GM18868 (cell line): Measurements from ENCODE around the gene FILIP1.

Experiments
- ATAC-seq: cut with Tn5 transposase; IDR thresholded peaks from one replicate; pipeline ENCODE4 v1.9.1; 2021; ENCODE audit warnings: mild to moderate bottlenecking, moderate library complexity; ENCODE audit not compliant: unreplicated experiment

Gene FILIP1

DNA sequence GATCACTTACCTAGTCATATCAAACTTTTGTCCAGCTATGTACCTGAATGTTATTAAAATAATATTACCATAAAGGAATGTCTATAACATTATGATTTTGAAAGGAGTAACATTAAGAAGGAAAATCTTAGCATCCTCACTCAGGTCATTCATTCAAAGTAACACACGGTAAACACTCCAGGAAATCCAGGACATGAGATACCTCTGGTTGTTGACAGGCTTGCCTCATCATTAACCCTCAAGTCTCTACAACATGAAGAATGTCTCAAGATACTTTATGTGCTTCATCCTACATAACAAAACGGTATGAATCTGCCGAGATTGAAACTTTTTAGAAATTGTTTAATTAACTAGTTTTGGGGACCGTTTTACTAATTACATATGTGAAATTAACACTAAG is 690 bp upstream of the FILIP1 start:
- ATAC-seq: no peak

GRCh38 chr6:75492386-75493153 is 1.0 kb downstream of the FILIP1 start:
- ATAC-seq: peak; percentile 66

DNA sequence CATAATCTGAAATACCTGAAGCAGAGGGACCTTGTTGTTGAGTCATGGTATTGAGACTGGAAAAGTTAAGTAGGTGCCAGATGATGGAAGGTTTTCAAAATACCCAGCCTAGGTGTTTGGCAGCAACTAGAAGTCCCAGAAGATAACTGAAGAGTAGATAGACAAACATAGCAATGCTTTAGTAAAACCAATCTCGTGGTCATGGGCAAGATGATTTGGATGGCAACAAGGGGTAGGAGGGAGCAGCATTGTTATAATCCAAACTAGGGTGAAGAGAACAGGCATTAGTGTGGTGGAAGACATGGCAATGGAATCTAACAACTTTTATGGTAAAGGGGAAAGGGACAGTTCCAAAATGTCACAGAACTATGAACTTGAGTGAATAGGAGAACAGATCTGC is 2.3 kb downstream of the FILIP1 start:
- ATAC-seq: no peak

DNA sequence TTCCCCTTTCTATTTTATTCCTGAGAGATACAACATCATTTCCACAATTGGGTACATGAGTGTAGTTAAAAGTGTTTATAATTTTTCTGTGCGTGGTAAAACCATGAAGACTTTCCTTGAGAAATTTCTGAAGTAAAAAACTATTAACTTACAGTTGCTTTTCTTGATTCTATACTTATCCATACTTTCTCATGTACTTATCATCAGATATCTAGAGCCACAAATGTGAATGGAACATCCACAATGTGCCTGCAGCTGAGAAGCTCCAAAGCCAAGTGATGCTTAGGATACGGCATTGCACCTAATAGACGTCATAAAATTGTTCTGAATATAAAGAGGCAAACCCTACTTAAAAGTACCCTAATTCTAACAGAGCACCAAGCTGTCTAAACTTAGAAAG is 2.9 kb downstream of the FILIP1 start:
- no peak for ATAC-seq

- no peak for ATAC-seq
Measured at GRCh38 chr6:75489025-75489424, 4.6 kb downstream of the FILIP1 start.

DNA sequence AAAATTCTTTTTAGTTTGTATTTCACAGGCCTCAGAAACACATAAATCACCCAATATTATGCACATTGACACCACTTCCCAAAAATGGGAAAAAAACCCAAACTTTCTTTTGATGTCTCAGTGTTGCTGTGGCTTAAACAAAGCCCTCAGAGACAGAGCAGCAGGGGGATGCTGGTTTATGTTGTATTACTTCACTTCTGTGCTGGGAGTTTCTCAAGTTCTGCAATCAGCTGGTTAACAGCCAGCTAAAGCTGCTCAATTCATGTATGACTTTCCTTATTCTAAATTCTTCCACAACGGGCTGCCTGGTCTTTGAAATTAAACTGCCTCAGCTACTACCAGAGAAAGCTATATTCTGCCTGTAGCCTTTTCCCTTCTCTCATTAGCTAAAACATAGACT is 5.6 kb downstream of the FILIP1 start:
- no peak for ATAC-seq

GRCh38 chr6:75486850-75487518 is 6.6 kb downstream of the FILIP1 start:
- ATAC-seq: no peak

DNA sequence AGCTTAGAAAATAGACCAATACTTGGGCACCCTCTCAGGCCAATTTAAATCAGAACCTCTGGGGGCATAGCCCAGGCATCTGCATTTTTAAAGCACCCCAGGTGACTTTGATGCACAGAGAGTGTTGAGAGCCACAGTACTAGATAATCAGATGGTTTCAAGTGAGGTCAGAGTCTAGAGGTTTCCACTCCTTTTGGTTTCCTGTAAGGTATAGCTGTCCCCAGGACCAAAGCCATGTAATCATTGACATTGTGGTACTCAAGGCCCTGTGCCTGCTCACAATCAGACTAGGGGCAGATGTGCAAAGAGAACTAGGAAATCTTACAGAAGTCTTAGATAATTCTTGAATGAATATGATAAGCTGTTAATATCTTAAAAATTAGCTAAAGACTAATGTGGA is 9.1 kb downstream of the FILIP1 start:
- ATAC-seq: no peak

DNA sequence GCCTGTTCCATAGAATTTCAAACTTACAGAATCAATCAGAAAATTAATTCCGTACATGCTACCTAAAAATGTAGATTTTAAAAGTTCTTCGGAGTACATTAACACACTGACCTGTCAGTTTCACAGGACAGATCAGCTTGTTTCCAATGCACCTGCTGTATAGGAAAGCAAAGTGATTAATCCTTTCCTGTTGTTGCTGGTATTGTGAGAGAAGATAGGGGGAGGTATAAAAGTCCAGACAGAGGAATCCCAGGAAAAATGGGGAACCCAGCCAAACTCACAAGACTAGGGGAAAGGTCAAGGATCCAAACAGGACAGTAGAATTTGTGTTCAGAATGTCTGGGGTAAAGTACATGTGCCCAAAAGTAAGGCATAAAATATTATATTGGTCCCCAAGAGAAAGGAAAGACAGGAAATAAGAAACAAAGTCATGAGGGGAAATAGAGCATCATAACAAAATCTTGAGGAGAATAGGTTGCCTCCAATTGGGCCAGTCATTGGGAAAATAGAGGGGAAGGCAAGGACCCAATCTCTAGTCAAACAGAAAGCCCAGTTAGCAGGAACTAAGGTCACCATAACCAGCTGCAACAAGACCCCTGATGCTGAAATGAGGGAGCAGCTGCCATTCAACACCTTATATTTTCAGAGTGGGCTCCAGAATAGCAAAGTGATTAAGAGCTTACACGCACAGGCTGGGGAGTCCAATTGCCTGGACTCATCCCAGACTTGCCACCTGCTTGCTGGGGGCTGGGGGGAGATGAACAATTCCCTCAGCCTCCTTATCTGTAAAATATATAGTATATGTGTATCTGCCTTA is 10.3 kb downstream of the FILIP1 start:
- ATAC-seq: no peak

- ATAC-seq: no peak
Measured at GRCh38 chr6:75481936-75482593, 11.5 kb downstream of the FILIP1 start.

DNA sequence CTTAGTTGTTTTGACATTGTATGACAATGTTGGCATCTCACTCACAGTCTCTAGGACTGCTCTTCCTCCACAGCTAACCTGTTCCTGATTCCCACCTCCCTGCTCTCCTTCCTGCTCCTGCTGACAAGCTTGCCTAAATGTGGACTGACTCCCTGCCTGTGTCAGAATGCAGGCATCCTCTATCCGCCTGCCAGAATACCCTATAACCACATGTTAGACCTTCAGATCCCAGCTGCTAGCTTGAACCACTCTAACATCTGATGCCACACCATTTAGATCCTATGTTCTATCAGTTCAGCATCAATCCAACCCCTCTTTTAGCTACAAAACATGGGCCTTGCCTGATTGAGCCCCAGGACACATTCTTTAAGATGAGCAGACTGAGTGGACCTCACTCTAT is 12.2 kb downstream of the FILIP1 start:
- ATAC-seq: no peak

GRCh38 chr6:75480425-75480824 is 13.2 kb downstream of the FILIP1 start:
- no peak for ATAC-seq

GRCh38 chr6:75479712-75480111 is 13.9 kb downstream of the FILIP1 start:
- ATAC-seq: no peak

DNA sequence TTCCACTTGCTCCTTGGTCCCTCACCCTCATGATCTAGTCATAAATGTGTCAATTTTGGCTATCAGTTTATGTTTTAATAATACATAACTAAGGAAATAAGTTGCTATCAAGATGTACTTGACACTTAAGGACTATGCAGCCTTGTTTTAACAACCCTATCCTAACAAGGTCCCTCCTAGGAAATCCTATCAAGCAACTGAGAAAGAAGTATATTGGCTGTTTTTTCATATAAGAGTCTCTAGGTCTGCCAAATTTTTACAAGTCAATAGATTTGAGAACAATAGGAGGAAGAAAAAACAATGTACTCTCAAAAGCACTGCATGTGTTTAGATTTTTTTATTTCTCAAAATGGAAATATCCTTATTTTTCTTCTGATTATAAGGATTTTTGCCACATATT is 14.7 kb downstream of the FILIP1 start:
- no peak for ATAC-seq

DNA sequence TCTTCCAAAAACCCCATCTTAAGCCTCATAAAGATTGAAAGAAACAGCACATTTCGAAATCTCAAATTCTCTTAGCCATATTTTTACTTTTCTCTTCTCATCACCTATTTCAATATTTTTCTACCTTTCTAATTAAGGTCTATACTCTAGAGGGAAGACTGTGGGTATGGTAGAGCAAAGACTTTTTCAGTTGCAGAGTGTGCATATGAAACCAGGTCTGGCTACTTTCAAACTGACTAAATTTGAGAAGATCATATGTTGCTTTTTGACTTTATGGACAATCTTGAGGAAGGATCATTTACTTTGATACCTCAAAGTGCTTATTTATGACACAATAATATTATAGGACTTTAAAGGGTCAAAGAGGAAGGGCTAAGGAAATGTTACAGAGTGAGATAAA is 20.7 kb downstream of the FILIP1 start:
- peak; percentile 93 for ATAC-seq

DNA sequence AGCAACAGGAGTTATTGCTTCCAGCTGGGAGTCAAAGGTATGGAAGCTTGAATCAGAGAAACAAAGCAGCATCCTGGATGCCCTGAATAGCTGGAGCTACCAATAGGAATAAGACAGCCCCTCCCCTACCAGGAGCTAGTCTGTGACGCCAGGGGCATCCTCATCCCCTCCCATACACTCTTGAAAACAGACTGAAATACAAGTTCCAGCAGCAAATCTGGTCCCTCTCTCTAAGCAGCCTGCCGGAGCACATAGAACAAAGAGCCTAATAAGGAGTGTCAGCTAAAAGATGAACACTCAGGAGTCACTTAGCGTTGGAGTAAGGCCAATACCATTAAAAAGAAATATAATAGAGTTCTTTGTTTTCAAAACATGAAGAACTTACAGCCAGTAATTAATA is 25.6 kb downstream of the FILIP1 start:
- ATAC-seq: no peak

- ATAC-seq: no peak
Measured at GRCh38 chr6:75467284-75467683, 26.3 kb downstream of the FILIP1 start.

DNA sequence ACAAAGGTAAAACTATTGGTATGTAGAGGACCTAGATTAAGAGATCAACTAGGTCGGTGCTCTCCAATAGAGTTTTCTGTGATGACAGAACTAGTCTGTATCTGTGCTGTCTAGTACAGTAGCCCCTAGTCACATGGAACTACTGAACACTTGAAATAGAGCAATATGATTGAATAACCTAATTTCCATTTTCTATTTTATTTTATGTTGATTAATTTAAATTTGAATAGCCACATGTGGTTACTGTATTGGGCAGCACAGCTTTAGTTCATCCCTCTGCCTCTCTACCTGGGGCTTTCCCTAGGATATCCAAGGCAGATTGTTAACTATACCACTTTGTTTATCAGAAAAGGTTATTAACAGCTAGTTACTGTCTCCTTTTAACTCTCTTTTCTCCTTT is 27.0 kb downstream of the FILIP1 start:
- no peak for ATAC-seq

- ATAC-seq: no peak
Measured at GRCh38 chr6:75463908-75464307, 29.7 kb downstream of the FILIP1 start.

DNA sequence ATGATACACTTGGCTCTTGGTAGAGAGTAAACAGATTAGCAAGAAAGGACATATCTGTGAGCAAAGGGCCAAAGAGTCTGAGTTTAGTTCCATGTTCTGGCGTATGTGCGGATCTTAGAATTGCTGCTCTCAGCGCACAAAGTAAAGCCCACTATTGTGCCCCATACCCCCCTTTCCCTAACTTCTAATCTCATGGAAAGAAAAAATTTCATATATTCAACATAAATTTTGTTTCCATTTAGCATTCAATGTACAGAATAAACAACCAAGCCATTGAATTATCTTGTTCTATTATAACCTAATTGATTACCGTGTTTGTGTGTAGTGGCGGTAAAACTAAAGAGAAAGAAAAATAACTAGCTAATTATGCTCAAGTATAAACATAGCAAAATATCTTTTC is 30.5 kb downstream of the FILIP1 start:
- ATAC-seq: no peak

GRCh38 chr6:75460681-75461080 is 32.9 kb downstream of the FILIP1 start:
- ATAC-seq: no peak
